ENCODE measurements around the gene DACH1. TPM values are rescaled to one million over a fixed set of nuclear protein-coding genes. Genes with fewer than 3 reads are reported as not detected.

DACH1 gene
- total RNA-seq, 1 experiment from 2014 or later = not detected

- DNase-seq = no peak
- BruUV-seq (replicated peaks) = no TSS peak
Measured at GRCh38 chr13:71503781-71504180, 363.2 kb downstream of the DACH1 start.

GRCh38 chr13:71499944-71500514 lies 367.0 kb downstream of the DACH1 start:
- Histone ChIP-seq H3K9ac (ENCODE audit: low read length) (no peak overlapping the region), H3F3A (ENCODE audit: low read length, unreplicated experiment) (no peaks in the 10 kb centered on the region), H3K4me2 (ENCODE audit: low read length) (no peak overlapping the region), H3K9me3 (ENCODE audit: low read length) (no peaks in the 10 kb centered on the region), H3K27me3 (ENCODE audit: low read length) (no peaks in the 10 kb centered on the region; the same call in 1 of the 2 replicates), H3K36me3 (ENCODE audit: low read depth, low read length) (no peaks in the 10 kb centered on the region), H3K79me2 (ENCODE audit: low read length) (no peaks in the 10 kb centered on the region), H4K20me1 (ENCODE audit: low read length) (no peaks in the 10 kb centered on the region), H3K4me3 (ENCODE audit: low read length) (no peak overlapping the region), H2AFZ (ENCODE audit: low read length) (no peak overlapping the region), H3K4me1 (ENCODE audit: insufficient read depth, low read length) (no peaks in the 10 kb centered on the region), H3K9me2 (replicated peaks; ENCODE audit: low read length) (no peaks in the 10 kb centered on the region), H3K27ac (ENCODE audit: low read length) (no peak overlapping the region)
- ChIA-PET CTCF (no interaction called here), POLR2A (ENCODE audit: unreplicated experiment) (no interaction called here)
- no TSS peak for BruUV-seq (replicated peaks)
- intact Hi-C loops (cut with micrococcal nuclease) = no loop called here
- TF ChIP-seq EZH2phosphoT487 (IDR thresholded peaks at IDR 0.05; ENCODE audit: borderline replicate concordance, low read length) (no peak), EZH2 (IDR thresholded peaks at IDR 0.05; ENCODE audit: low read length, unreplicated experiment) (no peak)
- TF ChIP-seq, protein P1, sequence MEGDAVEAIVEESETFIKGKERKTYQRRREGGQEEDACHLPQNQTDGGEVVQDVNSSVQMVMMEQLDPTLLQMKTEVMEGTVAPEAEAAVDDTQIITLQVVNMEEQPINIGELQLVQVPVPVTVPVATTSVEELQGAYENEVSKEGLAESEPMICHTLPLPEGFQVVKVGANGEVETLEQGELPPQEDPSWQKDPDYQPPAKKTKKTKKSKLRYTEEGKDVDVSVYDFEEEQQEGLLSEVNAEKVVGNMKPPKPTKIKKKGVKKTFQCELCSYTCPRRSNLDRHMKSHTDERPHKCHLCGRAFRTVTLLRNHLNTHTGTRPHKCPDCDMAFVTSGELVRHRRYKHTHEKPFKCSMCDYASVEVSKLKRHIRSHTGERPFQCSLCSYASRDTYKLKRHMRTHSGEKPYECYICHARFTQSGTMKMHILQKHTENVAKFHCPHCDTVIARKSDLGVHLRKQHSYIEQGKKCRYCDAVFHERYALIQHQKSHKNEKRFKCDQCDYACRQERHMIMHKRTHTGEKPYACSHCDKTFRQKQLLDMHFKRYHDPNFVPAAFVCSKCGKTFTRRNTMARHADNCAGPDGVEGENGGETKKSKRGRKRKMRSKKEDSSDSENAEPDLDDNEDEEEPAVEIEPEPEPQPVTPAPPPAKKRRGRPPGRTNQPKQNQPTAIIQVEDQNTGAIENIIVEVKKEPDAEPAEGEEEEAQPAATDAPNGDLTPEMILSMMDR (conservative IDR thresholded peaks at IDR 0.05; ENCODE audit: low read depth, low read length) = no peak
- ATAC-seq (no peak), DNase-seq (no peak)

More at GRCh38 chr13:71503781-71504180, 363.2 kb downstream of the DACH1 start:
- TF ChIP-seq EZH2phosphoT487 (IDR thresholded peaks at IDR 0.05; ENCODE audit: borderline replicate concordance, low read length) = no peak
- no peak for TF ChIP-seq EZH2 (IDR thresholded peaks at IDR 0.05; ENCODE audit: low read length, unreplicated experiment)
- TF ChIP-seq, protein P1 (conservative IDR thresholded peaks at IDR 0.05; ENCODE audit: low read depth, low read length) = no peak
- Histone ChIP-seq H3K9me2 (replicated peaks; ENCODE audit: low read length) (no peaks in the 10 kb centered on the region), H3K27ac (ENCODE audit: low read length) (no peak overlapping the region), H3F3A (ENCODE audit: low read length, unreplicated experiment) (no peaks in the 10 kb centered on the region), H4K20me1 (ENCODE audit: low read length) (no peaks in the 10 kb centered on the region), H3K79me2 (ENCODE audit: low read length) (no peaks in the 10 kb centered on the region), H3K36me3 (ENCODE audit: low read depth, low read length) (no peaks in the 10 kb centered on the region), H3K4me1 (ENCODE audit: insufficient read depth, low read length) (no peaks in the 10 kb centered on the region), H3K9me3 (ENCODE audit: low read length) (no peaks in the 10 kb centered on the region), H3K9ac (ENCODE audit: low read length) (no peak overlapping the region), H3K27me3 (ENCODE audit: low read length) (no peaks in the 10 kb centered on the region; the same call in 1 of the 2 replicates), H2AFZ (ENCODE audit: low read length) (no peak overlapping the region), H3K4me2 (ENCODE audit: low read length) (no peak overlapping the region), H3K4me3 (ENCODE audit: low read length) (no peak overlapping the region)
- POLR2A ChIA-PET (ENCODE audit: unreplicated experiment) = no interaction called here
- CTCF ChIA-PET = no interaction called here
- intact Hi-C loops (cut with micrococcal nuclease) = no loop called here
- ATAC-seq = no peak

DNA sequence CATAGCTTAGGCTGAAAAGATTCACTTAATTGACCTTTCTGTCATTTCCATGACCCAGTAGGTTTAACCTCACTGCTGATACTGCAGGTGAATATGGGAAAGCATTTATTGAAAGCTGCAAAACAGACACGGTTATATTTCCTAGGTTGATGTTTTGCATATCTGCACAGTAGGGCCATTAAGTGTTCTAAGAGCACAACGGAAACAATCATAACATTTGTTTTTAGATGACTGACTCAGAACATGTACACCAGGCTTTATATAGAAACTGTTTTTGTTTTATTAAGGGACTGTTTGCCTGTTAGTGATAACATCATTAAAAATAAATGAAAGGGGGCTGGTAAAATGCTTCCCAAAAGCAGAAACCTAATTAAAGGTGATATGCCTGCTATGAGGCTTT lies 367.8 kb downstream of the DACH1 start:
- H3K4me2 ChIP-seq (ENCODE audit: low read length) = no peak overlapping the region

More for the DNA sequence above, 367.8 kb downstream of the DACH1 start:
- no TSS peak for BruUV-seq (replicated peaks)
- no peaks in the 10 kb centered on the region for H4K20me1 ChIP-seq (ENCODE audit: low read length)
- CTCF ChIA-PET = no interaction called here
- H3K4me1 ChIP-seq (ENCODE audit: insufficient read depth, low read length) = no peaks in the 10 kb centered on the region
- DNase-seq (no peak), ATAC-seq (no peak)
- H3K4me3 ChIP-seq (ENCODE audit: low read length) = no peak overlapping the region
- POLR2A ChIA-PET (ENCODE audit: unreplicated experiment) = no interaction called here
- no peak overlapping the region for H3K27ac ChIP-seq (ENCODE audit: low read length)
- no peaks in the 10 kb centered on the region for H3K9me2 ChIP-seq (replicated peaks; ENCODE audit: low read length)
- no peaks in the 10 kb centered on the region for H3K36me3 ChIP-seq (ENCODE audit: low read depth, low read length)
- no peaks in the 10 kb centered on the region for H3K79me2 ChIP-seq (ENCODE audit: low read length)
- TF ChIP-seq EZH2 (IDR thresholded peaks at IDR 0.05; ENCODE audit: low read length, unreplicated experiment) (no peak), EZH2phosphoT487 (IDR thresholded peaks at IDR 0.05; ENCODE audit: borderline replicate concordance, low read length) (no peak)
- TF ChIP-seq, protein P1 (conservative IDR thresholded peaks at IDR 0.05; ENCODE audit: low read depth, low read length) = no peak
- intact Hi-C loops (cut with micrococcal nuclease) = no loop called here
- H2AFZ ChIP-seq (ENCODE audit: low read length) = no peak overlapping the region
- no peak overlapping the region for H3K9ac ChIP-seq (ENCODE audit: low read length)
- no peaks in the 10 kb centered on the region for H3K9me3 ChIP-seq (ENCODE audit: low read length)
- H3F3A ChIP-seq (ENCODE audit: low read length, unreplicated experiment) = no peaks in the 10 kb centered on the region
- H3K27me3 ChIP-seq (ENCODE audit: low read length) = no peaks in the 10 kb centered on the region; the same call in 1 of the 2 replicates

Data from PC-3 (cell line).